HG03095 (cell line): ENCODE measurements around the gene ADCY2.
A peak's percentile ranks its signal among the peaks of the same experiment; 100 is the strongest.

Experiments
- ATAC-seq: cut with Tn5 transposase; IDR thresholded peaks from one replicate; pipeline ENCODE4 v1.9.1; 2021; ENCODE audit warnings: moderate library complexity; ENCODE audit not compliant: unreplicated experiment

ADCY2 gene

GRCh38 chr5:7857361-7857760 is 461.4 kb downstream of the ADCY2 start:
- no peak for ATAC-seq

- no peak for ATAC-seq
Measured at GRCh38 chr5:7857926-7858632, 462.1 kb downstream of the ADCY2 start.

GRCh38 chr5:7866196-7866595 is 470.3 kb downstream of the ADCY2 start:
- no peak for ATAC-seq

GRCh38 chr5:7867260-7867659 is 471.3 kb downstream of the ADCY2 start:
- no peak for ATAC-seq

GRCh38 chr5:7868427-7868772 is 472.5 kb downstream of the ADCY2 start:
- ATAC-seq: no peak

- ATAC-seq: peak; percentile 97
Measured at GRCh38 chr5:7868773-7869473, 473.0 kb downstream of the ADCY2 start, which contains the start of the genes FASTKD3 and MTRR. Gene FASTKD3 (minus strand): TSS chr5:7869031. CDS start chr5:7868083, 948 bp downstream. Gene MTRR (plus strand): TSS chr5:7869148. CDS start chr5:7870795, 1,647 bp downstream.

GRCh38 chr5:7869474-7870136 is 473.7 kb downstream of the ADCY2 start:
- peak; percentile 27 for ATAC-seq

GRCh38 chr5:7871653-7872052 is 475.7 kb downstream of the ADCY2 start:
- ATAC-seq: no peak

- no peak for ATAC-seq
Measured at GRCh38 chr5:7872517-7873130, 476.7 kb downstream of the ADCY2 start.

- no peak for ATAC-seq
Measured at GRCh38 chr5:7873216-7873615, 477.3 kb downstream of the ADCY2 start.

- ATAC-seq: no peak
Measured at GRCh38 chr5:7874639-7875038, 478.7 kb downstream of the ADCY2 start.

- no peak for ATAC-seq
Measured at GRCh38 chr5:7875151-7875550, 479.2 kb downstream of the ADCY2 start.

- ATAC-seq: peak; percentile 44
Measured at GRCh38 chr5:7876867-7877266, 480.9 kb downstream of the ADCY2 start.

- no peak for ATAC-seq
Measured at GRCh38 chr5:7877851-7878250, 481.9 kb downstream of the ADCY2 start.

GRCh38 chr5:7878381-7878873 is 482.5 kb downstream of the ADCY2 start:
- peak; percentile 96 for ATAC-seq
